H1 (cell line): ENCODE measurements around the gene NHSL2.

ENCODE experiments used
- CTCF ChIP-seq, 3 experiments: IDR thresholded peaks; 1 replicate in 2 of 3; 2 replicates in 1 of 3; pipeline versions ENCODE4 v1.5.1 to v1.6.1; 2011; ENCODE audit warnings: low read length in 3 of 3, mild to moderate bottlenecking in 3 of 3, inconsistent platforms in 2 of 3, low read depth in 1 of 3, moderate library complexity in 1 of 3; ENCODE audit not compliant: insufficient read depth in 1 of 3; ENCODE audit errors: control extremely low read depth in 1 of 3
- EZH2 ChIP-seq: fragments of 200-600 bp; sonication (generic); IDR thresholded peaks from 2 replicates; pipeline ENCODE4 v1.7.1; 2012; ENCODE audit warnings: low read depth, mild to moderate bottlenecking, moderate library complexity, low read length, inconsistent platforms; ENCODE audit not compliant: severe bottlenecking
- KDM5A ChIP-seq: fragments of 200-600 bp; IDR thresholded peaks from 2 replicates; pipeline ENCODE4 v1.7.1; 2012; ENCODE audit warnings: mild to moderate bottlenecking, low read length, inconsistent platforms, mixed read lengths
- POLR2AphosphoS5 ChIP-seq: IDR thresholded peaks from 2 replicates; pipeline ENCODE4 v1.6.1; 2011; ENCODE audit warnings: low read depth, low read length
- SIRT6 ChIP-seq: IDR thresholded peaks from one replicate; pipeline ENCODE4 v1.7.1; 2012; ENCODE audit warnings: low read length, inconsistent platforms
- SIX5 ChIP-seq: IDR thresholded peaks from 2 replicates; pipeline ENCODE4 v1.6.1; 2011; ENCODE audit warnings: mild to moderate bottlenecking, low read depth, low read length
- YY1 ChIP-seq: IDR thresholded peaks from 2 replicates; pipeline ENCODE4 v1.6.1; 2011; ENCODE audit warnings: low read depth, mild to moderate bottlenecking, low read length

DNA sequence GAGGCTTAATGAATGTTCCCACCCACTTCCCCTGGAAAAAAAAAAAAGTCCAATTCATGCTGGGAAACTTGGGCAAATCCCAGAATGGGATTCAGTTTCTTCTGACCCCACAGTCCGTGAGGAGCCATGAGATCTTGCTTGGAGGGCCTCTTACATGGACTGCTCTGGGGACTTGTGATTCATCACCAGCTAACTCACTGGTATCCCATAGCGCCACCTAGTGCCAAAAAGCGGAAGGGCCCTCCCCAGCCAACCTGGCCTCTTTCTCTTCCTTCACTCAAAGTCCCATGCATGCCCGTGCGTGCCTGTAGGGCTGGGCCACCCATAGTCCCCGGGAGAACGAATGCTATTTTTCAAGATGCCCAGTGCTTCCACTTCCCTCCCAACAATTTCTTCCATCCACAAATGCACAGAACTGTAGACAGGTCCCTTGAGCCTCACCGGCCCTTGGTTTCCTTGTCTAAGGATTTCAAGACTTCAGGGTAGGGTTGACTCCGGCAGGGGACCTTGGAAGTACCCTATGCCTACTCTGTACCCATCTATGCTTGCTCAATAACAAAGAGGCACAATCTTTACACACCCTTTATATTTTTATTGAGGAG, 216.0 kb downstream of the NHSL2 start:
- TF ChIP-seq YY1 (no peak), CTCF (IDR thresholded peaks at IDR 0.05; ENCODE audit: control extremely low read depth in 1 of 3, insufficient read depth in 1 of 3, low read depth in 1 of 3, low read length in 3 of 3) (peak in 2 of 3 experiments; percentile 72 to 79; a peak in 3 of 4 replicates), SIRT6 (no peak), POLR2AphosphoS5 (no peak), KDM5A (no peak), EZH2 (no peak), SIX5 (no peak)
